DND-41 (cell line): ENCODE data around the gene PLG.

Source experiments
- ATAC-seq: fragments of 200-7000 bp; cut with Tn5 transposase; 3 replicates; pipeline ENCODE4 v1.9.1; 2021; ENCODE audit warnings: low read depth; ENCODE audit not compliant: insufficient read depth
- DNase-seq: peaks from one replicate; pipeline ENCODE4 v3.0.0-alpha.2; 2020
- H2AFZ ChIP-seq: 2 replicates; pipeline ENCODE4 v1.6.0; 2012; ENCODE audit warnings: low read depth, low read length
- H3K27ac ChIP-seq: 2 replicates; pipeline ENCODE4 v1.5.1; 2012; ENCODE audit warnings: low read length, inconsistent platforms
- H3K27me3 ChIP-seq: fragments of 200-600 bp; sonication (generic); 2 replicates; pipeline ENCODE4 v1.6.0; 2012; ENCODE audit warnings: low read length, mild to moderate bottlenecking, inconsistent platforms; ENCODE audit not compliant: insufficient read depth, poor library complexity
- H3K36me3 ChIP-seq: 2 replicates; pipeline ENCODE4 v1.5.1; 2012; ENCODE audit warnings: low read length, inconsistent platforms; ENCODE audit not compliant: insufficient read depth
- H3K4me1 ChIP-seq: 2 replicates; pipeline ENCODE4 v1.5.1; 2012; ENCODE audit warnings: mild to moderate bottlenecking, low read length; ENCODE audit not compliant: insufficient read depth
- H3K4me2 ChIP-seq: 2 replicates; pipeline ENCODE4 v1.6.0; 2012; ENCODE audit warnings: mild to moderate bottlenecking, moderate library complexity, low read length, inconsistent platforms; ENCODE audit not compliant: insufficient read depth
- H3K4me3 ChIP-seq, 2 experiments: fragments of 200-600 bp in 1 of 2; shearing (Covaris generic) in 1 of 2; 2 replicates each; pipeline ENCODE4 v1.5.1; 2012 to 2016; ENCODE audit warnings: inconsistent platforms in 2 of 2, low read length in 2 of 2, mild to moderate bottlenecking in 2 of 2, low read depth in 1 of 2, moderate library complexity in 1 of 2
- H3K79me2 ChIP-seq: 2 replicates; pipeline ENCODE4 v1.6.0; 2012; ENCODE audit warnings: low read length, inconsistent platforms; ENCODE audit not compliant: insufficient read depth
- H3K9ac ChIP-seq: 2 replicates; pipeline ENCODE4 v1.6.0; 2012; ENCODE audit warnings: low read depth, mild to moderate bottlenecking, inconsistent platforms, low read length, moderate library complexity
- H3K9me3 ChIP-seq: 2 replicates; pipeline ENCODE4 v1.5.1; 2012; ENCODE audit warnings: low read length, moderate library complexity, mild to moderate bottlenecking, inconsistent platforms; ENCODE audit not compliant: insufficient read depth, severe bottlenecking
- H4K20me1 ChIP-seq: 2 replicates; pipeline ENCODE4 v1.6.0; 2012; ENCODE audit warnings: low read length; ENCODE audit not compliant: insufficient read depth
- EZH2 ChIP-seq: IDR thresholded peaks from 3 replicates; pipeline ENCODE4 v1.6.1; 2012; ENCODE audit warnings: borderline replicate concordance, low read depth, mild to moderate bottlenecking, moderate library complexity, low read length, inconsistent platforms; ENCODE audit not compliant: severe bottlenecking
- TF ChIP-seq, protein P1 (sequence below): IDR thresholded peaks from 2 replicates; pipeline ENCODE4 v1.5.1; 2012; ENCODE audit warnings: borderline replicate concordance, low read length, moderate library complexity, mild to moderate bottlenecking; ENCODE audit not compliant: poor library complexity, severe bottlenecking; ENCODE audit errors: extremely low read depth

Gene PLG

DNA sequence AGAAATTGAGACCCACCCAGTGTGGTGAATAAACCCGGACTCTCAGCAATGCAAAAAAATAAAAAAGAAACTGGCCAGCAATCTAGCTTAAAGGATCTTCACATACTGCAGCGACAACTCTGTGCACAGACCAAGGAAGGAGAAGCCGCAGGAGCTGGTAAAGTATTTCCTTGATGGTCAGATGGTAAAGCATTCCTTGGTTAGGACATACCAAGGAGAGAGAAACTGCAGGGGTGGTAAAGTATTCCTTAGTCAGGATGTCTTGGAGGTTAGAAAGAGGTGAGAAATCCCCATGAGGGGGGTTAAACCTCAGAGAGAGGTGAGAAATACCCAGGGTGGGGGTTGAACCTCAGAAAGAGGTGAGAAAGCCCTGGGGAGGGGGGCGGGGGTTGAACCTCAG is 86.8 kb downstream of the PLG start:
- TF ChIP-seq, protein P1, sequence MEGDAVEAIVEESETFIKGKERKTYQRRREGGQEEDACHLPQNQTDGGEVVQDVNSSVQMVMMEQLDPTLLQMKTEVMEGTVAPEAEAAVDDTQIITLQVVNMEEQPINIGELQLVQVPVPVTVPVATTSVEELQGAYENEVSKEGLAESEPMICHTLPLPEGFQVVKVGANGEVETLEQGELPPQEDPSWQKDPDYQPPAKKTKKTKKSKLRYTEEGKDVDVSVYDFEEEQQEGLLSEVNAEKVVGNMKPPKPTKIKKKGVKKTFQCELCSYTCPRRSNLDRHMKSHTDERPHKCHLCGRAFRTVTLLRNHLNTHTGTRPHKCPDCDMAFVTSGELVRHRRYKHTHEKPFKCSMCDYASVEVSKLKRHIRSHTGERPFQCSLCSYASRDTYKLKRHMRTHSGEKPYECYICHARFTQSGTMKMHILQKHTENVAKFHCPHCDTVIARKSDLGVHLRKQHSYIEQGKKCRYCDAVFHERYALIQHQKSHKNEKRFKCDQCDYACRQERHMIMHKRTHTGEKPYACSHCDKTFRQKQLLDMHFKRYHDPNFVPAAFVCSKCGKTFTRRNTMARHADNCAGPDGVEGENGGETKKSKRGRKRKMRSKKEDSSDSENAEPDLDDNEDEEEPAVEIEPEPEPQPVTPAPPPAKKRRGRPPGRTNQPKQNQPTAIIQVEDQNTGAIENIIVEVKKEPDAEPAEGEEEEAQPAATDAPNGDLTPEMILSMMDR = no peak
- TF ChIP-seq EZH2 = no peak
- Histone ChIP-seq H3K27me3 (no peaks in the 10 kb centered on the region), H3K36me3 (no peaks in the 10 kb centered on the region), H3K4me2 (no peak overlapping the region), H3K27ac (no peak overlapping the region), H4K20me1 (no peaks in the 10 kb centered on the region), H3K9me3 (no peaks in the 10 kb centered on the region), H2AFZ (no peak overlapping the region), H3K9ac (no peak overlapping the region), H3K4me1 (no peaks in the 10 kb centered on the region), H3K79me2 (no peaks in the 10 kb centered on the region), H3K4me3 (no peak overlapping the region)
- no peak for ATAC-seq
- no peak for DNase-seq

DNA sequence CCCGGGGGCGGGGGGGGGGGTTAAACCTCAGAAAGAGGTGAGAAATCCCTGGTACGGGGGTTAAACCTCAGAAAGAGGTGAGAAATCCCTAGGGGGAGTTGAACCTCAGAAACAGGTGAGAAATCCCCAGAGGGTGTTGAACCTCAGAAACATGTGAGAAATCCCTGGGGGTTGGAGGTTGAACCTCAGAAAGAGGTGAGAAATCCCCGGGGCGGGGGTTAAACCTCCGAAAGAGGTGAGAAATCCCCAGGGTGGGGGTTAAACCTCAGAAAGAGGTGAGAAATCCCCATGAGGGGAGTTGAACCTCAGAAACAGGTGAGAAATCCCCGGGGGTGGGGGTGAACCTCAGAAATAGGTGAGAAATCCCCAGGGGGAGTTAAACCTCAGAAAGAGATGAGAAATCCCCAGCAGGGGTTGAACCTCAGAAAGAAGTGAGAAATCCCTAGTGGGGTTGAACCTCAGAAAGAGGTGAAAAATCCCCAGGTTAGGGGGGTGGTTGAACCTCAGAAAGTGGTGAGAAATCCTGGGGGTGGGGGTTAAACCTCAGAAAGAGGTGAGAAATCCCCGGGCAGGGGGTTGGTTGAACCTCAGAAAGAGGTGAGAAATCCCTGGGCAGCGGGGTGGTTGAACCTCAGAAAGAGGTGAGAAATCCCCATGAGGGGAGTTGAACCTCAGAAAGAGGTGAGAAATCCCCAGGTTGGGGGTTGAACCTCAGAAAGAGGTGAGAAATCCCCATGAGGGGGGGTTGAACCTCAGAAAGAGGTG is 87.4 kb downstream of the PLG start:
- ATAC-seq (no peak), DNase-seq (no peak)
- no peaks in the 10 kb centered on the region for H4K20me1 ChIP-seq
- H3K27me3 ChIP-seq = no peaks in the 10 kb centered on the region
- no peaks in the 10 kb centered on the region for H3K4me1 ChIP-seq
- H3K79me2 ChIP-seq = no peaks in the 10 kb centered on the region
- H3K27ac ChIP-seq = no peak overlapping the region
- no peaks in the 10 kb centered on the region for H3K36me3 ChIP-seq
- H3K4me2 ChIP-seq = no peak overlapping the region
- no peak overlapping the region for H2AFZ ChIP-seq
- TF ChIP-seq EZH2 = no peak
- TF ChIP-seq, protein P1 = no peak
- H3K4me3 ChIP-seq = no peak overlapping the region
- H3K9ac ChIP-seq = no peak overlapping the region
- H3K9me3 ChIP-seq = no peaks in the 10 kb centered on the region

DNA sequence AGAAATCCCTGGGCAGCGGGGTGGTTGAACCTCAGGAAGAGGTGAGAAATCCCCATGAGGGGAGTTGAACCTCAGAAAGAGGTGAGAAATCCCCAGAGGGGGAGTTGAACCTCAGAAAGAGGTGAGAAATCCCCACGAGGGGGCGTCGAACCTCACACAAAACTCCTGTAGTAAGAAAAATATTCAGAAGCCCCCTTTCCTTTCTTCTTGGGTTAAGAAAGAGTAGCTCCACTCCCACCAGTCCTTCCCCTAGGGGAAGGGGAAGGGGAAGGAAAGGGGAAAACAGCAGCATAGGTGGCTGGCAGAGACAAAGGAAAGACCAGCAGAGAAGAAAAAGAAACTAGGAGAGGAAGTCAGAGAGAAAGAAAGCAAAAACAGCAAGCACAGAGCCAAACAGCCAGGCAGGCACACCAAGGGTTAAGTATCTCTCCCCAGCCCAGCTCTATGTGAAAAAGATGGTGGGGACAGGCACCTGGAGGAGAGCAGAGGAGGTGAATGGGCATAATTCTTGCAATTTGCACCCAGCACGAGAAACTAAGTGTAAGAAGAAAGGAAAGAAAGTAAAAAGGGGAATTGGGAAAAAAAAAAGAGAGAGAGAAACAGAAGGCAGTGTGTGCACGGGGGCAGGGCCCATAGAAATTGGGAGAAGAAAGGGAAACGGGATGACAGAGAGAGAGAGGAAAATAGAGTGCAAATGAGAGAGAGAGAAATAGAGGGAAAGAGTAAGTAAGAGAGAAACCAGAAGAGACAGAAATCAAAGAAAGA is 88.2 kb downstream of the PLG start:
- Histone ChIP-seq H3K79me2 (no peaks in the 10 kb centered on the region), H3K27me3 (no peaks in the 10 kb centered on the region), H3K9me3 (no peaks in the 10 kb centered on the region), H3K9ac (no peak overlapping the region), H3K36me3 (no peaks in the 10 kb centered on the region), H3K4me2 (no peak overlapping the region), H3K4me3 (no peak overlapping the region), H2AFZ (no peak overlapping the region), H3K4me1 (no peaks in the 10 kb centered on the region), H3K27ac (no peak overlapping the region), H4K20me1 (no peaks in the 10 kb centered on the region)
- TF ChIP-seq, protein P1 = no peak
- TF ChIP-seq EZH2 = no peak
- DNase-seq (no peak), ATAC-seq (no peak)
